ENCODE data around the gene LZTR1.
"Not testable (repeated sequence)": the region's sequence is repeated elsewhere in the genome, so short reads cannot be mapped to it uniquely, and the experiment has no call there.

Gene LZTR1

DNA sequence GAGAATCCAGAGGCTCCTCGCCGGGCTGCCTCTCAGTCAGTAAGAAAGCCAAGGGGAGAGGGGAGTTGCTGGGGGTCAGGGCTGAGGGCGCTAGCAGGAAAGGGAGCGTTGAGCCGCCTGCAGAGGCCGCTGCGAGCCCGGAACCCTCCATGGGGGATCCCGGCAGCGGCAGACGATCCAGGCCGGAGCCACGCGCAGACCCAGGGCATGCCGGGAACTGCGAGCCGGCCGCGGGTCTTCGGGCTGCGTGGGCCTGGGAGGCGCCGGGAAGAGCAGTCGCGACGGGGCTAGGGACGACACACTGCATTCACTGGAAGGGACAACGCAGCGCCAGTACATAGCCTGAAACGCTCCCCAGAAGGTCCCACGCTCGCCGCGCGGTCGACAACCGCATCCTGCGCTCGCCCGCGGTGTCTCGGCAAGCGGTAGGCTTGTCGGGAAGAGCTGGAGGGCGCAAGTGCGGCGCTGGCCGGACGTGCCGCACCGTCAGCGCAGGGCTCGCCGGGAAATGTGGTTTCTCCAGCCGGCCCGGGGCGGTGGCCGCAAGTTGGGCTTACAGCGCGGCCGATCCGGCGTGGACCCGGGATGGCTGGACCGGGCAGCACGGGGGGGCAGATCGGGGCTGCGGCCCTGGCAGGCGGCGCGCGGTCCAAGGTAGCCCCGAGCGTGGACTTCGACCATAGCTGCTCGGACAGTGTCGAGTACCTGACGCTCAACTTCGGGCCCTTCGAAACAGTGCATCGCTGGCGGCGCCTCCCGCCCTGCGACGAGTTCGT, at the start of gene LZTR1:
Gene LZTR1 (plus strand): TSS at position 511 of the 776 bp plus-strand sequence. CDS start 75 bp downstream, at position 586.
- Mint-ChIP-seq H3K4me3 (peak within 1 kb of the TSS; percentile 90), H3K36me3 (ENCODE audit: insufficient read depth) (peaks cover 22% of the 10 kb centered on the region), H3K27me3 (no peaks in the 10 kb centered on the region), H3K27ac (ENCODE audit: low read depth) (peak within 1 kb of the TSS; percentile 86), H3K9me3 (no peaks in the 10 kb centered on the region), H3K4me1 (peaks cover 33% of the 10 kb centered on the region)
- peak; percentile 40 to 45 for DNase-seq (ENCODE audit: low spot score in 2 of 2)
- ATAC-seq (replicated peaks; ENCODE audit: extremely low read depth, poor library complexity, severe bottlenecking) = peak; percentile 90

DNA sequence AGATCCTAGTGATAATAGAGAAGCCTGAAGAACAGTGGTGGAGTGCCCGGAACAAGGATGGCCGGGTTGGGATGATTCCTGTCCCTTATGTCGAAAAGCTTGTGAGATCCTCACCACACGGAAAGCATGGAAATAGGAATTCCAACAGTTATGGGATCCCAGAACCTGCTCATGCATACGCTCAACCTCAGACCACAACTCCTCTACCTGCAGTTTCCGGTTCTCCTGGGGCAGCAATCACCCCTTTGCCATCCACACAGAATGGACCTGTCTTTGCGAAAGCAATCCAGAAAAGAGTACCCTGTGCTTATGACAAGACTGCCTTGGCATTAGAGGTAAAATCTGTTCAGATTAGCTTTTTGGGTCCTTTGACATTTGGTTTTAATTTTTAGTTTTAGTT, 48.2 kb upstream of the LZTR1 start:
- H3K9me3 Mint-ChIP-seq = no peaks in the 10 kb centered on the region
- no peak for ATAC-seq (replicated peaks; ENCODE audit: extremely low read depth, poor library complexity, severe bottlenecking)

GRCh38 chr22:20935049-20935448, 47.0 kb upstream of the LZTR1 start:
- H3K27me3 Mint-ChIP-seq; ATAC-seq (replicated peaks; ENCODE audit: extremely low read depth, poor library complexity, severe bottlenecking); H3K9me3 Mint-ChIP-seq; DNase-seq (ENCODE audit: low spot score in 2 of 2); H3K27ac Mint-ChIP-seq (ENCODE audit: low read depth): not testable (repeated sequence)
- Mint-ChIP-seq H3K36me3 (ENCODE audit: insufficient read depth) (peaks cover 43% of the 10 kb centered on the region), H3K4me1 (peaks cover 62% of the 10 kb centered on the region), H3K4me3 (peak overlapping the region; percentile 9)

More for the DNA sequence above, 48.2 kb upstream of the LZTR1 start:
- DNase-seq (ENCODE audit: low spot score in 2 of 2) = no peak
- peak overlapping the region; percentile 62 for H3K27ac Mint-ChIP-seq (ENCODE audit: low read depth)
- no peak overlapping the region for H3K4me3 Mint-ChIP-seq
- no peaks in the 10 kb centered on the region for H3K27me3 Mint-ChIP-seq
- H3K36me3 Mint-ChIP-seq (ENCODE audit: insufficient read depth) = peaks cover 41% of the 10 kb centered on the region
- H3K4me1 Mint-ChIP-seq = peaks cover 60% of the 10 kb centered on the region

DNA sequence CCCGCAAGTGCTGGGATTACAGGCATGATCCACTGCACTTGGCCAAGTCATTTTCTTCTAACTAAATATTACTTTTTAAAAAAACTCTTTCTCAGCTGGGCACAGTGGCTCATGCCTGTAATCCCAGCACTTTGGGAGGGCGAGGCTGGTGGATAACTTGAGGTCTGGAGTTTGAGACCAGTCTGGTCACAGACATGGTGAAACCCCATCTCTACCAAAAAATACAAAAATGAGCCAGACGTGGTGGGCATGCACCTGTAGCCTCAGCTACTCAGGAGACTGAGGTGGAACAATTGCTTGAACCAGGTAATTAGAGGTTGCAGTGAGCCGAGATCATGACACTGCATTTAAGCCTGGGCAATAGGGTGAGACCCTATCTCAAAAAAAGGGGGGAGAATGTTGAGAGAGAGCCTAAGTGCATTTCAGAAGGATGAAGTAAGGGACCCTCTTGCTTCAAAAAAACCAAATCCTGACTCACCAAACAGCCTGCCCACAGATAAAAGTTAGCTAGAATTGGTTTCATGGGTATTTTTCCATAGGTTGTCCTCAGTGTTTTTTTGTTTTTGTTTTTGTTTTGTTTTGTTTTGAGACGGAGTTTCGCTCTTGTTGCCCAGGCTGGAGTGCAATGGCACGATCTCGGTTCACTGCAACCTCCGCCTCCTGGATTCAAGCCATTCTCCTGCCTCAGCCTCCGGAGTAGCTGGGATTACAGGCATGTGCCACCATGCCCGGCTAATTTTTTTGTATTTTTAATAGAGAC, 46.1 kb upstream of the LZTR1 start:
- not testable (repeated sequence) for ATAC-seq (replicated peaks; ENCODE audit: extremely low read depth, poor library complexity, severe bottlenecking); H3K9me3 Mint-ChIP-seq; H3K27me3 Mint-ChIP-seq; DNase-seq (ENCODE audit: low spot score in 2 of 2)
- peak overlapping the region; percentile 9 for H3K4me3 Mint-ChIP-seq
- H3K4me1 Mint-ChIP-seq = peaks cover 67% of the 10 kb centered on the region
- peaks cover 45% of the 10 kb centered on the region for H3K36me3 Mint-ChIP-seq (ENCODE audit: insufficient read depth)
- H3K27ac Mint-ChIP-seq (ENCODE audit: low read depth) = peak overlapping the region; percentile 25

DNA sequence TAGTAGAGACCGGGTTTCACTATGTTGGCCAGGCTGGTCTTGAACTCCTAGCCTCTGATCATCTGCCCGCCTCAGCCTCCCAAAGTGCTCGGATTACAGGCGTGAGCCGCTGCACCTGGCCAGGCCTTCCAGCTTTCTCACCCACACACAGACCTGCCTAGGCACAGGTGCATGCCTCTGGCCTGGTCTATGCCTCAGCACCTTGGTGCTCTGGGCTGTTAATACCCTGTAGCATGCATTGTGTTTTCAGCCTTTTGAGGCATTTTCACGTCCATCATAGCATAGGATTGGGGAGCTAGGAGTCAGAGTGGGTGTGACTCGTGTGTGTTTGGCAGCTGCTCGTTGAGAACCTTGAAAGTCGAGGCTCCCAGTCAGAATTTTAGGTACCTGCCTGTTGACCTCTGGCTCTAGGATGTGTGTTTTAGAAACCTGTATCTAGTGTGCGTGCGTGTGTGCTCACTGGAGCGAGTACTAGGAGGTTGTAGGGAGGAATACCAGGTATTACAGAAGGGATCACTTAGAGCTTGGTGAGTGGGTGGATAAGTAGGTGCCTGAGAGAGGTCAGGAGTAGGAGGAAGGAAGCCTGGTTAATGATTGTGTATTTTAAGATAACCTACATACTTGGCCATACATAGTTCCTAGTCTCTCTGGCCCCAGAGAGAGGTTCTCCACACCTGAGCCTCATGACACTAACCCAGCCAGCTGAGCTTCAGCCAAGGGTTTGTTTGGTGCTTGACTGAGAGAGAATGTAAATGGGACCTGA, 44.9 kb upstream of the LZTR1 start:
- H3K27ac Mint-ChIP-seq (ENCODE audit: low read depth) = peak overlapping the region; percentile 83
- ATAC-seq (replicated peaks; ENCODE audit: extremely low read depth, poor library complexity, severe bottlenecking) (no peak), DNase-seq (ENCODE audit: low spot score in 2 of 2) (no peak)
- no peaks in the 10 kb centered on the region for H3K27me3 Mint-ChIP-seq
- peaks cover 71% of the 10 kb centered on the region for H3K4me1 Mint-ChIP-seq
- peaks cover 45% of the 10 kb centered on the region for H3K36me3 Mint-ChIP-seq (ENCODE audit: insufficient read depth)
- H3K4me3 Mint-ChIP-seq = peak overlapping the region; percentile 54
- H3K9me3 Mint-ChIP-seq = no peaks in the 10 kb centered on the region

GRCh38 chr22:20937794-20938671, 44.1 kb upstream of the LZTR1 start:
- Mint-ChIP-seq H3K9me3 (no peaks in the 10 kb centered on the region), H3K27ac (ENCODE audit: low read depth) (peak overlapping the region; percentile 83), H3K36me3 (ENCODE audit: insufficient read depth) (peaks cover 46% of the 10 kb centered on the region)

GRCh38 chr22:20939457-20940185, 42.5 kb upstream of the LZTR1 start:
- Mint-ChIP-seq H3K4me3 (peak overlapping the region; percentile 58), H3K36me3 (ENCODE audit: insufficient read depth) (peaks cover 36% of the 10 kb centered on the region), H3K4me1 (peaks cover 80% of the 10 kb centered on the region)
- ATAC-seq (replicated peaks; ENCODE audit: extremely low read depth, poor library complexity, severe bottlenecking); H3K9me3 Mint-ChIP-seq; H3K27me3 Mint-ChIP-seq; H3K27ac Mint-ChIP-seq (ENCODE audit: low read depth); DNase-seq (ENCODE audit: low spot score in 2 of 2): not testable (repeated sequence)

More at GRCh38 chr22:20937794-20938671, 44.1 kb upstream of the LZTR1 start:
- ATAC-seq (replicated peaks; ENCODE audit: extremely low read depth, poor library complexity, severe bottlenecking) (no peak), DNase-seq (ENCODE audit: low spot score in 2 of 2) (no peak)
- Mint-ChIP-seq H3K27me3 (no peaks in the 10 kb centered on the region), H3K4me3 (peak overlapping the region; percentile 54), H3K4me1 (peaks cover 72% of the 10 kb centered on the region)

DNA sequence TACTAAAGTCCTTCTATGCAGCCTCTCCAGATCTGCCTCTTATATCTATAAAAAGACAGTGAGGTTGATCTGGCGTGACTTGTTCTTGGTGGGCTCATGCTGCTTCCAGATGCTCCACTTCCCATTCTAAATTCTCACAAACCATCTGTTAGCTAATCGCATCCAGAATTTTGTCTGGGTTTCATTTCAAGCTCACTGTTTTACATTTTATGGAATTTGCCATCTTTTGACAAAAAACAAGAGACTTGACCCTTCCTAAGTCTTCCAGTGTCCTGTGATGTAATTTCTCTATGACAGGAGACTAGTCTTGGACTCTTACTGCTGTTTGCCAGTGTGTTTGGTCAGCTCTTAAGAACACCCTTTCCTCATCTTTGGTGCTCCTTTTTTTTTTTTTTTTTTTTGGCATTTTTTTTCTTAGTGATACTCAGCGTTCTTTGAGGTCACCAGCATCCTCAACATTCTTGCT, 41.9 kb upstream of the LZTR1 start:
- peak overlapping the region; percentile 81 for H3K27ac Mint-ChIP-seq (ENCODE audit: low read depth)

GRCh38 chr22:20940904-20941385, 41.2 kb upstream of the LZTR1 start:
- Mint-ChIP-seq H3K36me3 (ENCODE audit: insufficient read depth) (peaks cover 28% of the 10 kb centered on the region), H3K9me3 (no peaks in the 10 kb centered on the region), H3K27me3 (no peaks in the 10 kb centered on the region), H3K4me3 (peak overlapping the region; percentile 58), H3K27ac (ENCODE audit: low read depth) (peak overlapping the region; percentile 81), H3K4me1 (peaks cover 88% of the 10 kb centered on the region)
- no peak for ATAC-seq (replicated peaks; ENCODE audit: extremely low read depth, poor library complexity, severe bottlenecking)
- no peak for DNase-seq (ENCODE audit: low spot score in 2 of 2)

More for the DNA sequence above, 41.9 kb upstream of the LZTR1 start:
- Mint-ChIP-seq H3K4me3 (peak overlapping the region; percentile 58), H3K4me1 (peaks cover 84% of the 10 kb centered on the region), H3K27me3 (no peaks in the 10 kb centered on the region), H3K36me3 (ENCODE audit: insufficient read depth) (peaks cover 34% of the 10 kb centered on the region), H3K9me3 (no peaks in the 10 kb centered on the region)
- DNase-seq (ENCODE audit: low spot score in 2 of 2) (no peak), ATAC-seq (replicated peaks; ENCODE audit: extremely low read depth, poor library complexity, severe bottlenecking) (no peak)

DNA sequence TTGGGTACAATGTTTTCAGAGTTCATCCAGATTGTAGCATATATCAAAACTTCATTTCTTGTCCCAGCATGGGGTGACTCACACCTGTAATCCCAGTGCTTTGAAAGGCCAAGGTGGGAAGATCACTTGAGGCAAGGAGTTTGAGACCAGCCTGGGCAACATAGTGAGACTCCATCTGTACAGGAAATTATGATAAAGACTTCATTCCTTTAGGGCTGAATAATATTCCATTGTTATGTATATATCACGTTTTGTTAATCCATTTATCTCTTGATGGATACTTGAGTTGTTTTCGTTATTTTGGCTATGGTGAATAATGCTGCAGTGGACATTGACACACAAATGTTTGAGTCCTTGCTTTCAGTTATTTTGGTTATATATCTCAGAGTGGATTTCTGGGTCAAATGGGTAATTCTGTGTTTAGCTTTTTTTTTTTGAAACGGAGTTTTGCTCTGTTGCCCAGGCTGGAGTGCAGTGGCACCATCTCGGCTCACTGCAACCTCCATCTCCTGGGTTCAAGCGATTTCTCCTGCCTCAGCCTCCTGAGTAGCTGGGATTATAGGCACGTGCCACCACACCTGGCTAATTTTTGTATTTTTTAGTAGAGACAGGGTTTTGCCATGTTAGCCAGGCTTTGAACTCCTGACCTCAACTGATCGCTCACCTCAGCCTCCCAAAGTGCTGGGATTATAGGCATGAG, 39.7 kb upstream of the LZTR1 start:
- peak overlapping the region; percentile 20 for H3K4me3 Mint-ChIP-seq
- H3K27me3 Mint-ChIP-seq; DNase-seq (ENCODE audit: low spot score in 2 of 2); H3K9me3 Mint-ChIP-seq; ATAC-seq (replicated peaks; ENCODE audit: extremely low read depth, poor library complexity, severe bottlenecking): not testable (repeated sequence)
- H3K4me1 Mint-ChIP-seq = peaks cover 91% of the 10 kb centered on the region
- peaks cover 18% of the 10 kb centered on the region for H3K36me3 Mint-ChIP-seq (ENCODE audit: insufficient read depth)
- H3K27ac Mint-ChIP-seq (ENCODE audit: low read depth) = peak overlapping the region; percentile 49
